Esophagus (tissue), 2 donors: ENCODE results near the gene KDSR. TPM values are rescaled to one million over a fixed set of nuclear protein-coding genes. Genes with fewer than 3 reads are reported as not detected.

Experiments
- polyA plus RNA-seq, 2 donors: library from polyadenylated mRNA; stranded (reverse); fragments of 200-250 nt; gene quantifications; one replicate each; pipeline ENCODE4 v1.2.3, GENCODE V29; 2013
- donor health status: healthy with polysubstance abuse.
- donor health status: Bipolar disorder and iron deficiency.

Gene KDSR
- polyA plus RNA-seq, 2 donors: 9.8 to 17.9 TPM

Other genes starting within 250 kb of the KDSR start
- gene BCL2, start 47.4 kb downstream of the KDSR start, polyA plus RNA-seq: 1 to 10 TPM; 1.3 to 1.9 TPM
- gene VPS4B, start 55.3 kb upstream of the KDSR start, polyA plus RNA-seq: 10 to 100 TPM; 26.9 to 47.1 TPM
- 100 to 1,000 TPM in 1 of 2 donors, 10 to 100 TPM in 1; 48.0 to 174 TPM for gene SERPINB5, start 109.8 kb upstream of the KDSR start, polyA plus RNA-seq
- gene SERPINB12, start 175.2 kb upstream of the KDSR start, polyA plus RNA-seq: 1 to 10 TPM in 1 of 2 donors, under 1 TPM in 1; 0.16 to 1.4 TPM
- gene SERPINB13, start 220.1 kb upstream of the KDSR start, polyA plus RNA-seq: 100 to 1,000 TPM; 228 to 233 TPM